ENCODE data around the gene ANXA5.

DNA sequence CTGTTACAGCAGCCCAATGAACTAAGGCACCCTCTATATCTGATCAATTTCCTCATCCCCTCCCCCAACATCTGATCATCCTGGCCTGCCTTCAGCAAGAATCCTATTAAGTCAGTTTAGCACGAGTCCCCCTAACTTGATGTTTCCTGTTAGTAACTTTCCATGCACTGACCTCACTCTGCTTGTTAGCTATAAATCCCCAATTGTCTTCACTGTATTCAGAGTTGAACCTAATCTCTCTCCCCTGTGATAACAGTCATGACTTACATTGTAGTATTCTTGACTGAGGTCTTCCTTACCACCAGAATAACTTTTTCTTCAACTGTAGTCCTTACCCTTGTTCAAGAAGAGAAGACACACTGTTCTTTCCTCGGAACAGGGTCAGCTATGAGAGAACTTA, 8.5 kb downstream of the ANXA5 start:
- TF ChIP-seq, protein P1, sequence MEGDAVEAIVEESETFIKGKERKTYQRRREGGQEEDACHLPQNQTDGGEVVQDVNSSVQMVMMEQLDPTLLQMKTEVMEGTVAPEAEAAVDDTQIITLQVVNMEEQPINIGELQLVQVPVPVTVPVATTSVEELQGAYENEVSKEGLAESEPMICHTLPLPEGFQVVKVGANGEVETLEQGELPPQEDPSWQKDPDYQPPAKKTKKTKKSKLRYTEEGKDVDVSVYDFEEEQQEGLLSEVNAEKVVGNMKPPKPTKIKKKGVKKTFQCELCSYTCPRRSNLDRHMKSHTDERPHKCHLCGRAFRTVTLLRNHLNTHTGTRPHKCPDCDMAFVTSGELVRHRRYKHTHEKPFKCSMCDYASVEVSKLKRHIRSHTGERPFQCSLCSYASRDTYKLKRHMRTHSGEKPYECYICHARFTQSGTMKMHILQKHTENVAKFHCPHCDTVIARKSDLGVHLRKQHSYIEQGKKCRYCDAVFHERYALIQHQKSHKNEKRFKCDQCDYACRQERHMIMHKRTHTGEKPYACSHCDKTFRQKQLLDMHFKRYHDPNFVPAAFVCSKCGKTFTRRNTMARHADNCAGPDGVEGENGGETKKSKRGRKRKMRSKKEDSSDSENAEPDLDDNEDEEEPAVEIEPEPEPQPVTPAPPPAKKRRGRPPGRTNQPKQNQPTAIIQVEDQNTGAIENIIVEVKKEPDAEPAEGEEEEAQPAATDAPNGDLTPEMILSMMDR (IDR thresholded peaks at IDR 0.05; ENCODE audit: low read depth, low read length, missing input control) = no peak
- no peak for TF ChIP-seq TAF1 (conservative IDR thresholded peaks at IDR 0.05)
- no peak for TF ChIP-seq SP1 (IDR thresholded peaks at IDR 0.05)
- TF ChIP-seq ATF3 (IDR thresholded peaks at IDR 0.05) = no peak
- TF ChIP-seq HNF4G (IDR thresholded peaks at IDR 0.05) = no peak
- TF ChIP-seq RAD21 (IDR thresholded peaks at IDR 0.05) = no peak
- TF ChIP-seq GABPA (IDR thresholded peaks at IDR 0.05 in 1 of 2, conservative IDR thresholded peaks at IDR 0.05 in 1 of 2) = no peak
- no peak for TF ChIP-seq REST (IDR thresholded peaks at IDR 0.05)
- TF ChIP-seq JUND (IDR thresholded peaks at IDR 0.05) = no peak
- no peak for TF ChIP-seq MAX (IDR thresholded peaks at IDR 0.05)
- TF ChIP-seq FOXA1 (IDR thresholded peaks at IDR 0.05) = no peak
